ENCODE results near the gene GATB.

The GATB gene

DNA sequence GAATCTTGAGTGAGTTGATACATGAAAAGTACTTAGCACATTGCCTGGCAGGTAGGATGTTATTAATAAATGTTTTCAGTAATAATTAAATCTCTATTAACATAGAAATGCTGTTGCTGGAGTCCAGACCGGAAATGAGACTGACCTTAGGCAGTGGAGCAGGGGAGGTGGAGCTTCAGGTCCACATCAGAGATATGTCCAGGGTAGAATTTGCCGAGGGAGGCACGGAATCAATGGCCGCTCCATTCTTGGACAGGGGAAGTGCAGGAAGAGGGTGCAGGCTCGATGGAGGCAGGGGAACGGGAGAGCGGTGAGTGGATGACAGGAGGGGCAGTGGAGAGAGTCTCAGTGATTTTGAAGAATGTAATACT lies 107.3 kb downstream of the GATB start:
- Histone ChIP-seq H3K4me1 (ENCODE audit: control insufficient read depth, insufficient read depth, low read length) (no peaks in the 10 kb centered on the region), H3K9ac (ENCODE audit: low read depth, low read length) (no peak overlapping the region), H3K27ac (ENCODE audit: low read depth, low read length) (no peak overlapping the region), H3K4me3 (ENCODE audit: low read depth, low read length) (no peak overlapping the region), H3K9me3 (ENCODE audit: control insufficient read depth, insufficient read depth, low read length) (no peaks in the 10 kb centered on the region), H3K27me3 (ENCODE audit: control insufficient read depth, insufficient read depth, low read length) (no peaks in the 10 kb centered on the region), H3K36me3 (ENCODE audit: control insufficient read depth, insufficient read depth, low read length) (peaks cover 48% of the 10 kb centered on the region)

DNA sequence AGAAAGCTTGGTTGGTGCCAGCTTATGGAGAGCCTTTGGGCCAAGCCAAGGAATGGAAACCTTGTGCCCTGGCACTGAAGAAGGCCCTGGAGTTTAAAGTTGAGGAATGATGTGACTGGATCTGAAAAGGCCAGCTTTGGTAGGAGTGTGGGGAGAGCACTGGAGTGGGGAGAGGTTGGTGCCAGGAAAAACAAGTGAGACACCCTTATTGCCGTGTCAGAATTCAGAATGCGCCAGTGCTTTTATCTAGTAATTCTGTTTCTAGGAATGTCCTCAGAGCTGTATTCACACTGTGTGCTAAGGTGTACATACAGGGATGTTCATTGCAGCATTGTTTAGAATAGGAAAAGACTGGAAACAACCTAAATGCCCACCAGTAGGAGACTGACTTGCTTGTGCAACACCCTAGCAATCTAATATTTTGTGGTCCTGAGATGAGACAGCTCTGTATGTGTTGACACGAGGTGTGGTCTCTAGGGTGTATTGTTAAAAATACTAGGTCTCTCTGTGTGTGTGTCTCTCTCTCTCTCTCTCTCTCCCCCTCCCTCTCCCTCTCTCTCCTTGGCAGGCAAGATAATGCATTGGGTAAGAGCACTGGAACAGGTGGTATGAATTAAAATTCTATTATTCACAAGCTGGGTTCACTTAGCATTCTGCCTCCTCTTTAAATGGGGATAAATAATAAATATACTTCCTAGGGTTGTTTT lies 107.8 kb downstream of the GATB start:
- H3K4me3 ChIP-seq (ENCODE audit: low read depth, low read length) = no peak overlapping the region
- no peaks in the 10 kb centered on the region for H3K9me3 ChIP-seq (ENCODE audit: control insufficient read depth, insufficient read depth, low read length)
- H3K9ac ChIP-seq (ENCODE audit: low read depth, low read length) = no peak overlapping the region
- no peaks in the 10 kb centered on the region for H3K27me3 ChIP-seq (ENCODE audit: control insufficient read depth, insufficient read depth, low read length)
- peaks cover 43% of the 10 kb centered on the region for H3K36me3 ChIP-seq (ENCODE audit: control insufficient read depth, insufficient read depth, low read length)
- H3K4me1 ChIP-seq (ENCODE audit: control insufficient read depth, insufficient read depth, low read length) = no peaks in the 10 kb centered on the region
- no peak overlapping the region for H3K27ac ChIP-seq (ENCODE audit: low read depth, low read length)

DNA sequence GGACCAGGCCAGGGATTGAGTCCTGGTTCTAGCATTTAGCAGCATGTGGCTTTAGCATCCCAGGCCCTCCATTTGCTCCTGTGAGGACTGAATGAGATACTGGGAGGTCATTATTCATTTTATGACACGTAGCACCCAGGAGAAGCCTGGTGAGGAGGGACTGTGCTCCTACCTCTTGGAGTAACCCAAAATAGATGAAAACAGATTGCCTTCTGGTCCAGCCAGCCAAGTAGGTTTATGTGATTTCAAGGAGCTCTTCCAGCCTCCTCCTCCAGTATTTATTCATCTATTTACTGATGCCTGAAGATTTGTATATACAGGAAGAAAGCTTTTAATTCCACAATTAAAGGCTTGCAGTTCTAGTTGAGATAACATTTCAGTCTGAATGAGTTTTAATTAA lies 109.3 kb downstream of the GATB start:
- Histone ChIP-seq H3K27me3 (ENCODE audit: control insufficient read depth, insufficient read depth, low read length) (no peaks in the 10 kb centered on the region), H3K9me3 (ENCODE audit: control insufficient read depth, insufficient read depth, low read length) (no peaks in the 10 kb centered on the region), H3K4me3 (ENCODE audit: low read depth, low read length) (no peak overlapping the region), H3K36me3 (ENCODE audit: control insufficient read depth, insufficient read depth, low read length) (peaks cover 39% of the 10 kb centered on the region), H3K9ac (ENCODE audit: low read depth, low read length) (no peak overlapping the region), H3K4me1 (ENCODE audit: control insufficient read depth, insufficient read depth, low read length) (peaks cover under 1% of the 10 kb centered on the region; the same call in 1 of the 2 replicates), H3K27ac (ENCODE audit: low read depth, low read length) (no peak overlapping the region)

DNA sequence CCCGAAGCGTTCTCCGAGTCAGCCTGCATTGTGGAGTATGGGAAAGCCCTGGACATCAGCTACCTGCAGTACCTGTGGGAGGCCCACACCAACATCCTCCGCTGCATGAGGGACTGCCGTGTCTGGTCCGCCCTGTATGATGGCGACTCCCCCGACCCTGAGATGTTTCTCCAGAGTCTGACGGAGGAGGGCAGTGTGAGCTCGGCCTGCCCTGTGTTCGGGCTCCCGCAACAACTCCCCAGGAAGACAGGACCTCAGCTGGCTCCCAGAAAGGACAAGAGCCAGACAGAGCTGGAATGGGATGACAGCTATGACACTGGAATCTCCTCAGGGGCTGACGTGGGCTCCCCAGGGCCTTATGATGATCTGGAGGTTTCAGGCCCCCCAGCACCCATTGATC lies 111.3 kb downstream of the GATB start:
- Histone ChIP-seq H3K9me3 (ENCODE audit: control insufficient read depth, insufficient read depth, low read length) (no peaks in the 10 kb centered on the region), H3K27me3 (ENCODE audit: control insufficient read depth, insufficient read depth, low read length) (no peaks in the 10 kb centered on the region), H3K4me3 (ENCODE audit: low read depth, low read length) (no peak overlapping the region), H3K4me1 (ENCODE audit: control insufficient read depth, insufficient read depth, low read length) (peaks cover 15% of the 10 kb centered on the region), H3K36me3 (ENCODE audit: control insufficient read depth, insufficient read depth, low read length) (peaks cover 37% of the 10 kb centered on the region), H3K9ac (ENCODE audit: low read depth, low read length) (no peak overlapping the region), H3K27ac (ENCODE audit: low read depth, low read length) (no peak overlapping the region)

DNA sequence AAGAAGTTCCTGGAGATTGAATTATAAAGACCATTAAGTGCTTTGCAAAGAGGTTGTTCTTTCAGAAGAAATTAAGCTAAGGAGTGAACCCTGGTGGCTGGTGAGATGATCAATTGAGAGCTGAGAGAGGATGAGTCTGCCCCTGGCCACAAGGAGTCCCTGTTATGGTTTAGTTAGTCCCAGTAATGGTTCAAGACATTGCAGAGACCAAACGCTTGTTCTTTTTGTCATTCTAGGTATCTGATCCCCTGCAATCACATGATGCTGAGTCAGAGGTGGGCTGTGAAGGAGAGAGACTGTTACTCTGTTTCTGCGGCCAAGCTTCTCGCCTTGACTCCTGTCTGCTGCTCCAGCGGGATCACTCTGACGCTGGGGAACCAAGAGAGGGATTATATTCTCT lies 114.5 kb downstream of the GATB start:
- H3K9me3 ChIP-seq (ENCODE audit: control insufficient read depth, insufficient read depth, low read length) = no peaks in the 10 kb centered on the region
- no peak overlapping the region for H3K27ac ChIP-seq (ENCODE audit: low read depth, low read length)
- no peak overlapping the region for H3K9ac ChIP-seq (ENCODE audit: low read depth, low read length)
- H3K4me3 ChIP-seq (ENCODE audit: low read depth, low read length) = no peak overlapping the region
- peaks cover 15% of the 10 kb centered on the region for H3K4me1 ChIP-seq (ENCODE audit: control insufficient read depth, insufficient read depth, low read length)
- no peaks in the 10 kb centered on the region for H3K27me3 ChIP-seq (ENCODE audit: control insufficient read depth, insufficient read depth, low read length)
- peaks cover 36% of the 10 kb centered on the region for H3K36me3 ChIP-seq (ENCODE audit: control insufficient read depth, insufficient read depth, low read length)

GRCh38 chr4:151644622-151645021 lies 116.2 kb downstream of the GATB start:
- Histone ChIP-seq H3K27ac (ENCODE audit: low read depth, low read length) (no peak overlapping the region), H3K36me3 (ENCODE audit: control insufficient read depth, insufficient read depth, low read length) (peaks cover 19% of the 10 kb centered on the region; the same call in 1 of the 2 replicates), H3K27me3 (ENCODE audit: control insufficient read depth, insufficient read depth, low read length) (no peaks in the 10 kb centered on the region), H3K9me3 (ENCODE audit: control insufficient read depth, insufficient read depth, low read length) (no peaks in the 10 kb centered on the region), H3K4me3 (ENCODE audit: low read depth, low read length) (no peak overlapping the region), H3K9ac (ENCODE audit: low read depth, low read length) (no peak overlapping the region), H3K4me1 (ENCODE audit: control insufficient read depth, insufficient read depth, low read length) (peaks cover 15% of the 10 kb centered on the region)

DNA sequence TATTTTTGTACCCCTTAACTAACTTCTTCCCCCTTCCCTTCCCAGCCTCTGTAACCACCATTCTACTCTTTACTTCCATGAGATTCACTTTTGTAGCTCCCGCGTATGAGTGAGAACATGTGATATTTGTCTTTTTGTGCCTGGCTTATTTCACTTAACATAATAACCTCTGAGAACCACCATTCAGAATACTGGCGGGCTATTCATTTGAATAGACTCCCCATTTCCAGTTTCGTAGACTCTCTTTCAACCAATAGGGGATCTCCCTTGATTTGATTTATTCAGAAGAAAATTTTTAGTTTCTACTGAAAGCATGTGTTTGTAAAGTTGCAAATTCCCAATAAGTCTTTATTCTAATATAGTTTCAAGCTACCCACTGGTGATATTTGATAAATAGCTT lies 117.2 kb downstream of the GATB start:
- H3K9ac ChIP-seq (ENCODE audit: low read depth, low read length) = no peak overlapping the region
- H3K9me3 ChIP-seq (ENCODE audit: control insufficient read depth, insufficient read depth, low read length) = no peaks in the 10 kb centered on the region
- peaks cover 15% of the 10 kb centered on the region for H3K4me1 ChIP-seq (ENCODE audit: control insufficient read depth, insufficient read depth, low read length)
- no peak overlapping the region for H3K27ac ChIP-seq (ENCODE audit: low read depth, low read length)
- H3K27me3 ChIP-seq (ENCODE audit: control insufficient read depth, insufficient read depth, low read length) = no peaks in the 10 kb centered on the region
- no peak overlapping the region for H3K4me3 ChIP-seq (ENCODE audit: low read depth, low read length)
- peaks cover 14% of the 10 kb centered on the region; the same call in 1 of the 2 replicates for H3K36me3 ChIP-seq (ENCODE audit: control insufficient read depth, insufficient read depth, low read length)

DNA sequence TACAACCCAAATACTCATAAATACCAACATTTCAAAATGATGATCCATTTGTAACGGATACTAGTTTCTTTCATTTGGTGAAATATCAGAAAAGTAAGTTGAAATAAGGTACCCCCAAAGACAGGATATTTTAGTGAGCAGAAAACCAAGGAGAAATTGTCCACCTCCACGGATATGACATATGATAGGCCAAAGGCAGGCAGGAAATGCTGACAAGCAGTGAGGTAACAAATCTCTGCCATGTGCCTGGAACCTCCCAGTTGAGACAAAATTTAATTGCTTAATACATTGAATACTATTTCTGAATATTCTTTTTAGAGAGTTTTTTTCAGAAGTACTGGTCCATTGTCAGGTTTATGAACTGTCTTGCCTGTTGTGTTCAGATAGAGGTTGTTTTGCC lies 118.8 kb downstream of the GATB start:
- Histone ChIP-seq H3K4me1 (ENCODE audit: control insufficient read depth, insufficient read depth, low read length) (peaks cover 15% of the 10 kb centered on the region), H3K9ac (ENCODE audit: low read depth, low read length) (no peak overlapping the region), H3K36me3 (ENCODE audit: control insufficient read depth, insufficient read depth, low read length) (peaks cover 7% of the 10 kb centered on the region; the same call in 1 of the 2 replicates), H3K9me3 (ENCODE audit: control insufficient read depth, insufficient read depth, low read length) (no peaks in the 10 kb centered on the region), H3K4me3 (ENCODE audit: low read depth, low read length) (no peak overlapping the region), H3K27ac (ENCODE audit: low read depth, low read length) (no peak overlapping the region), H3K27me3 (ENCODE audit: control insufficient read depth, insufficient read depth, low read length) (no peaks in the 10 kb centered on the region)

DNA sequence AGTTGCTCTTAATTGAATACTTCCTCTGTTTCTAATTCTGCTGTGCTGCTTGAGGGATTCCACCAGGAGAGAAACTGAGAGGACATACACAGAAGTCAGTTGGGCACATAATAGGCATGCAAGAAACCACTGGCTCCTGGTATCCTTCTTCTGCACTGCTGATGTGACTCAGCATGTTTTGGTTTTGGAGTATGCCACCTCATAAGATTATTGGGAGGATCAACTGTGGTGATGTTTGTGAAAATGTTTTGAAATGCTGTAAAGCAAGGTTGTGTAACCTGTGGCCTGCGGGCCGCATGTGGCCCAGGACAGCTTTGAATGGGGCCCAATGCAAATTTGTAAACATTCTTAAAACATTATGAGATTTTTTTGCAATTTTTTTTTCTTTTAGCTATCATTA lies 119.6 kb downstream of the GATB start:
- H3K9ac ChIP-seq (ENCODE audit: low read depth, low read length) = no peak overlapping the region
- H3K36me3 ChIP-seq (ENCODE audit: control insufficient read depth, insufficient read depth, low read length) = no peaks in the 10 kb centered on the region
- no peaks in the 10 kb centered on the region for H3K27me3 ChIP-seq (ENCODE audit: control insufficient read depth, insufficient read depth, low read length)
- no peaks in the 10 kb centered on the region for H3K9me3 ChIP-seq (ENCODE audit: control insufficient read depth, insufficient read depth, low read length)
- H3K4me3 ChIP-seq (ENCODE audit: low read depth, low read length) = no peak overlapping the region
- peaks cover 11% of the 10 kb centered on the region for H3K4me1 ChIP-seq (ENCODE audit: control insufficient read depth, insufficient read depth, low read length)
- no peak overlapping the region for H3K27ac ChIP-seq (ENCODE audit: low read depth, low read length)

DNA sequence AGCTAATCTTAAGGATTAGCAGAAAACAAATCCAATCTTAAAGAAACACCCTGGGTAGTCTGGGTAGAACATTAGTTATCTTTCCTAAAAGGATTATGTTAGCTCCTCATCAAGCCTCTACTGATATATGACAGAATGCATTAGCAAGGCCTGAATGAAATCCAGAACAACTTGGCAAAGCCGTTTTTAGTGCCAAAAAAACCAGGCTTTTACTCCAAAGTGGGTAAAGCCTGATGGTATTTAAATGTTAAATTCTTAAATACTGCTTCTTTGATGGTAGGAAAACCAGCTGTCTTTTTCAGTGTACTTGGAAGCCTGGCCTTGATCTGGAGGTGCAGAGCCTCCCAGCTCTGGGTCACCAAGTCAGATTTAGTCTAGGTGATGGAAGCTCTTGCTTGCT lies 120.4 kb downstream of the GATB start:
- H3K9ac ChIP-seq (ENCODE audit: low read depth, low read length) = no peak overlapping the region
- 0 out of 2 replicates have a peak, but pooled peaks cover 5% of the 10 kb centered on the region for H3K36me3 ChIP-seq (ENCODE audit: control insufficient read depth, insufficient read depth, low read length)
- H3K27ac ChIP-seq (ENCODE audit: low read depth, low read length) = no peak overlapping the region
- H3K27me3 ChIP-seq (ENCODE audit: control insufficient read depth, insufficient read depth, low read length) = no peaks in the 10 kb centered on the region
- no peak overlapping the region for H3K4me3 ChIP-seq (ENCODE audit: low read depth, low read length)
- peaks cover 5% of the 10 kb centered on the region; the same call in 1 of the 2 replicates for H3K4me1 ChIP-seq (ENCODE audit: control insufficient read depth, insufficient read depth, low read length)
- H3K9me3 ChIP-seq (ENCODE audit: control insufficient read depth, insufficient read depth, low read length) = no peaks in the 10 kb centered on the region

- Histone ChIP-seq H3K36me3 (ENCODE audit: control insufficient read depth, insufficient read depth, low read length) (0 out of 2 replicates have a peak, but pooled peaks cover 7% of the 10 kb centered on the region), H3K9me3 (ENCODE audit: control insufficient read depth, insufficient read depth, low read length) (no peaks in the 10 kb centered on the region), H3K4me1 (ENCODE audit: control insufficient read depth, insufficient read depth, low read length) (no peaks in the 10 kb centered on the region; the same call in 1 of the 2 replicates), H3K4me3 (ENCODE audit: low read depth, low read length) (no peak overlapping the region), H3K27ac (ENCODE audit: low read depth, low read length) (no peak overlapping the region), H3K27me3 (ENCODE audit: control insufficient read depth, insufficient read depth, low read length) (no peaks in the 10 kb centered on the region), H3K9ac (ENCODE audit: low read depth, low read length) (no peak overlapping the region)
Measured at GRCh38 chr4:151638295-151638858, 122.4 kb downstream of the GATB start.

Measured in HUES48 (cell line).